HEK293T (cell line): Measurements from ENCODE around the gene EDRF1.

ENCODE experiments used
- ARNT ChIP-seq: fragments of 450-650 bp; IDR thresholded peaks from 2 replicates; pipeline ENCODE4 v1.6.1; 2017; ENCODE audit warnings: mild to moderate bottlenecking
- BHLHE40 ChIP-seq: fragments of 450-650 bp; IDR thresholded peaks from 2 replicates; pipeline ENCODE4 v1.6.1; 2016; ENCODE audit warnings: mild to moderate bottlenecking, moderate library complexity, borderline replicate concordance
- ELF4 ChIP-seq: fragments of 450-650 bp; IDR thresholded peaks from 2 replicates; pipeline ENCODE4 v1.6.1; 2017; ENCODE audit warnings: antibody characterized with exemption
- FOXK2 ChIP-seq: fragments of 450-650 bp; IDR thresholded peaks from 2 replicates; pipeline ENCODE4 v1.6.1; 2016; ENCODE audit warnings: mild to moderate bottlenecking
- FOXM1 ChIP-seq: fragments of 450-650 bp; IDR thresholded peaks from 2 replicates; pipeline ENCODE4 v1.6.1; 2017; ENCODE audit warnings: mild to moderate bottlenecking, borderline replicate concordance
- HDGF ChIP-seq: fragments of 450-650 bp; IDR thresholded peaks from 2 replicates; pipeline ENCODE4 v1.6.1; 2017; ENCODE audit warnings: antibody characterized with exemption, borderline replicate concordance
- L3MBTL2 ChIP-seq: fragments of 450-650 bp; conservative IDR thresholded peaks from 2 replicates; pipeline ENCODE4 v1.6.1; 2016; ENCODE audit warnings: mild to moderate bottlenecking
- NFRKB ChIP-seq: fragments of 450-650 bp; IDR thresholded peaks from 2 replicates; pipeline ENCODE4 v1.6.1; 2016; ENCODE audit warnings: mild to moderate bottlenecking, moderate library complexity
- SP1 ChIP-seq: fragments of 450-650 bp; IDR thresholded peaks from 2 replicates; pipeline ENCODE4 v1.6.1; 2017
- SUZ12 ChIP-seq: fragments of 450-650 bp; IDR thresholded peaks from 2 replicates; pipeline ENCODE4 v1.6.1; 2016; ENCODE audit warnings: mild to moderate bottlenecking
- ZNF384 ChIP-seq: fragments of 450-650 bp; IDR thresholded peaks from 2 replicates; pipeline ENCODE4 v1.6.1; 2016
- TF ChIP-seq, protein P1 (sequence below): fragments of 450-650 bp; IDR thresholded peaks from 2 replicates; pipeline ENCODE4 v1.6.1; 2016

DNA sequence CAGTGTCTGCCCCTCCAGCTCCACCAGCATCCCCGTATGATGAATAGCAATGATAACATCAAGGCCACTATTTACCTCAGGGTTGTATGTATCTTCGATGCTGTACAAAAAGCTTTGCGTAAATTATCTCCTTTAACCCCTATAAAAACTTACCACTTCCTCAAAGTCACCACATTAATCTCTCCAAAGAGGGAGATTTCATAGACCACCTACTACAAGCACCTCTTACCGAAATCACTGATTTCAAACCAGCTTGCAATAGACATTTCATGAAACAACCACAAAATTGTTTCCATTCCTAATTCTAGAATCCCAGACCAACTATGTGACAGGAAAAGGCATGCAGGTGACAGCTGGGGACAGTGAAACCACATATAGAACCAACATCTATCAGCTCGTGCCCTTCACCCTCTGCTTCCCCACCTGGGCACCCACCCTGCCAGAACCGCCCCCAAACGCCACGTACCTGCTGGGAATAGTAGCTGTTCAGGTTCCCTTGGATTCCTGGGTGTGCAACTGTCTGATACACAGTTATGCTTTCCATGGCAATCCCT, 76.2 kb downstream of the EDRF1 start:
- TF ChIP-seq SP1 (no peak), L3MBTL2 (no peak), BHLHE40 (no peak), FOXM1 (no peak), ELF4 (no peak), ARNT (no peak), HDGF (no peak), NFRKB (no peak), SUZ12 (no peak), ZNF384 (no peak), FOXK2 (no peak)
- TF ChIP-seq, protein P1, sequence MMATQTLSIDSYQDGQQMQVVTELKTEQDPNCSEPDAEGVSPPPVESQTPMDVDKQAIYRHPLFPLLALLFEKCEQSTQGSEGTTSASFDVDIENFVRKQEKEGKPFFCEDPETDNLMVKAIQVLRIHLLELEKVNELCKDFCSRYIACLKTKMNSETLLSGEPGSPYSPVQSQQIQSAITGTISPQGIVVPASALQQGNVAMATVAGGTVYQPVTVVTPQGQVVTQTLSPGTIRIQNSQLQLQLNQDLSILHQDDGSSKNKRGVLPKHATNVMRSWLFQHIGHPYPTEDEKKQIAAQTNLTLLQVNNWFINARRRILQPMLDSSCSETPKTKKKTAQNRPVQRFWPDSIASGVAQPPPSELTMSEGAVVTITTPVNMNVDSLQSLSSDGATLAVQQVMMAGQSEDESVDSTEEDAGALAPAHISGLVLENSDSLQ = no peak
